Glomerular visceral epithelial cell (primary cell): ENCODE measurements around the gene TCHHL1.

Source experiments
- DNase-seq: peaks from one replicate; pipeline ENCODE4 v3.0.0-alpha.2; 2016; ENCODE audit errors: extremely low spot score

The TCHHL1 gene

DNA sequence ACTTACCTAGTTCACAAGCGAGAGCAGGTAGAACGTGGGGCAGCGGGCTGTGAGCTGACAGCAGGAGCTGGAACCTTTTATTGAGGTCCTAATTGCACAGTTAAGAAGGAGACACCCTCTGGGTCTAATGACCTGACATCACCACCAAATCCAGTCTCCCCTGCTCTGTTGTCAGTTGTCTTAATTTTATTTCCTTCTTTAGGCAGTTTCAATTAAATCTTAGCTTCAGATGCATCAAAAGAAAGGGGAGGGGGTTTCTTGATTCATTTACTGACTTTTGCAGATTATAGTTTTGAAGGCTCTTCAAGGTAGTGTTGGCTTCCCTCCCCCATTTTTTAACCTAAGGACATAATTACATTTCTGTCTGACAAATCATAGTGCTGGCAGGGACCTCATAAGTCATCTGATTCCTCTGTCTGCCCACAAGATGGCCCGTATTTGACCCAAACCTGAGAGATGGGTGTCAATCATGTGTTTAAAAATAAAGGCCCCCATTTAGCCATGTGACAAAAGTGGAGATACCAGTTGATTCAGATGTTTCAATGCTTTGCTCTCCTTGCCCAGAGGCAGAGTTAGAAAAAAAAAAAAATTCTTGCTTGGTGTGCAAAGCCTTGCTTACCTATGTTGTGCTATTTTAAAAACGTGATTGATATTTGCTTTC lies at the start of gene TCHHL1:
TCHHL1 (minus strand) TSS at position 51 of the 661 bp plus-strand sequence. CDS start 921 bp downstream, outside the sequence.
- DNase-seq: no peak

GRCh38 chr1:152137215-152137614 lies 48.4 kb upstream of the TCHHL1 start:
- no peak for DNase-seq

- no peak for DNase-seq
Observed at GRCh38 chr1:152130186-152130585, 41.3 kb upstream of the TCHHL1 start.

DNA sequence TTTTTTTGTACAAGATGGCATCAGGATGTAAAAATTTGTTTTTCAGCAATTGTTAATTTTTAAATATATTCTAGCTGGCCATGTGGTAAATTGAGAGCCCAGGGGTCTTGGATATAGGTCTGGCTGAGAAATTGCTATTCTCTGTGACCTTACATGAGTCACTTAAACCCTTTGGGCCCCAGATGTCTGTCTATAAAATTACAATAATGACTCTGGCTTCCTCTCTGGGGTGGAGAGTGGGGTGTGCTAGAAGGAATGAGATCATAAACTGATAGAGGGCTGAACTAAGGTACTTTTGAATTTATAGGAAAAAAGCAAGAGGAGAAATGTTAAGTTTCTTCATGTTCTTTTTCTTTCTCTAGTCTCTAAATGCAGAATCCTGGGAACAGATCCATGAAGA lies 38.8 kb upstream of the TCHHL1 start:
- DNase-seq: no peak

- no peak for DNase-seq
Observed at GRCh38 chr1:152125834-152126443, 37.1 kb upstream of the TCHHL1 start.

- DNase-seq: no peak
Observed at GRCh38 chr1:152118915-152119314, 30.1 kb upstream of the TCHHL1 start.

DNA sequence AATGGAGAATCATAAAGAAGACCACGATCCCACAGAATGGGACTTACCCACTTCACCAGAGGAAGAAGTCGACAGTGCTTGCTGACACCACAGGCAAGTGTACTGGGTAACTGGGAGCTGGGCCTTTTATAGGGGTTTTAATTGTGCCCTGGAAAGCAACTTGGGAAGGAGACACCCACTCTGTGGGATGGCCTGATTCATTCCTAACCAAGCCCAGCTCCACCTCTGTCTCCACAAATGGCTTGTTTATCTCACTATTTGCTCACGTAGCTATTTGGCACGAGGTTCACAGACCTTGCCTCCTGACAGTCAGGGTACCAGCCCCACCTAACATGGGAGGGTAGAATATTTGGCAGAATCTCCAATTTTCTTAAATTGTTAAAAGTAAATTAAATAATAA lies 26.5 kb upstream of the TCHHL1 start, which contains the start of gene TCHH:
TCHH (minus strand) TSS at position 101 of the 400 bp plus-strand sequence. CDS start 1,364 bp downstream, outside the sequence.
- DNase-seq: no peak

GRCh38 chr1:152112885-152113432 lies 24.1 kb upstream of the TCHHL1 start:
- no peak for DNase-seq

GRCh38 chr1:152112101-152112884 lies 23.4 kb upstream of the TCHHL1 start:
- peak; percentile 42 for DNase-seq

DNA sequence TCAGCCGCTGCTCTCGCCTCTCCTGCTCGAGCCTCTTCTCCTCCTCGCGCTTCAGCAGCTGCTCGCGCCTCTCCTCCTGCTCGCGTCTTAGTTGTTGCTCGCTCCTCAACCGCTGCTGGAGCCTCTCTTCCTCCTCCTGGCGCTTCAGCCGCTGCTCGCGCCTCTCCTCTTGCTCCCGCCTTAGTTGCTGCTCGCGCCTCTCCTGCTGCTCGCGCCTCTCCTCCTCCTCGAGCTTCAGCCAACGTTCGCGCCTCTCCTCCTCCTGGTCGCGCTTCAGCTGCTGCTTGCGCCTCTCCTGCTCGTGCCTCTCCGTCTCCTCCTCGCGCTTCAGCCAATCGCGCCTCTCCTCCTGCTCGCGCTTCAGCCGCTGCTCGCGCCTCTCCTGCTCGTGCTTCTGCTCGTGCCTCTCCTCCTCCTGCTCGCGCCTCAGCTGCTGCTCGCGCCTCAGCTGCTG lies 22.7 kb upstream of the TCHHL1 start:
- DNase-seq: peak; percentile 71

GRCh38 chr1:152110860-152111514 lies 22.1 kb upstream of the TCHHL1 start:
- peak; percentile 66 for DNase-seq

- peak; percentile 71 for DNase-seq
Observed at GRCh38 chr1:152110365-152110859, 21.5 kb upstream of the TCHHL1 start.

DNA sequence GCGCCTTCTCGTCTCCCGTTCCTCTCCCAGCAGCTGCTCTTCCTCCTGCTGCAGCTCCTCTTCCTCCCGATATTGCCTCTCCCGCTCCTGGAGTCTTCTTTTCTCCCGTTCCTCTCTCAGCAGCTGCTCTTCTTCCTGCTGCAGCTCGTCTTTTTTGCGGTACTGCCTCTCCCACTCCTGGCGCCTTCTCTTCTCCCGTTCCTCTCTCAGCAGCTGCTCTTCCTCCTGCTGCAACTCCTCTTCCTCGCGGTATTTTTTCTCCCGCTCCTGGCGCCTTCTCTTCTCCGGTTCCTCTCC lies 21.1 kb upstream of the TCHHL1 start:
- no peak for DNase-seq

DNA sequence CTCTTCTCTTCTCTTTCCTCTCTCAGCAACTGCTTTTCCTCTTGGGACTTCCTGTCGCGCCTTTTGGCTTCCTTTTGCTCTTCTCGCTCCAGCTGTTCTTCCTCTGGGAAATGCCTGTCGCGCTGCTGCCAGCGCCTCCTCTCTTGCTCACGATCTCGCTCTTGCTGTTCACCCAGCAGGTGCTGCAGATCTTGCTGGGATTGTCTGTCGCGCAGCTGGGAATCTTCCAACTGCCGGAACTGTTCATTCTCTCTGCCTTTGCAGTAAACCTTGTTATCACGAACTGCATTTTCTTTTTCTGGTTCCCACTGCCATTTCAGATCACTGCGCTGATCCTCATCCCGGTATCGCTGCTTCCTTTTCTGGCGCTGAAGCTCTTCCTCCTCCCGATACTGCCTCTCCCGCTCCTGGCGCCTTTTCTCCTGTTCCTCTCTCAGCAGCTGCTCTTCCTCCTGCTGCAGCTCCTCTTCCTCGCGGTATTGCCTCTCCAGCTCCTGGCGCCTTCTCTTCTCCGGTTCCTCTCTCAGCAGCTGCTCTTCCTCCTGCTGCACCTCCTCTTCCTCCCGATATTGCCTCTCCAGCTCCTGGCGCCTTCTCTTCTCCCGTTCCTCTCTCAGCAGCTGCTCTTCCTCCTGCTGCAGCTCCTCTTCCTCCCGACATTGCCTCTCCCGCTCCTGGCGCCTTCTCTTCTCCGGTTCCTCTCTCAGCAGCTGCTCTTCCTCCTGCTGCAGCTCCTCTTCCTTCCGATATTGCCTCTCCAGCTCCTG lies 20.6 kb upstream of the TCHHL1 start:
- DNase-seq: peak; percentile 21

GRCh38 chr1:152108882-152109222 lies 20.0 kb upstream of the TCHHL1 start:
- DNase-seq: no peak

DNA sequence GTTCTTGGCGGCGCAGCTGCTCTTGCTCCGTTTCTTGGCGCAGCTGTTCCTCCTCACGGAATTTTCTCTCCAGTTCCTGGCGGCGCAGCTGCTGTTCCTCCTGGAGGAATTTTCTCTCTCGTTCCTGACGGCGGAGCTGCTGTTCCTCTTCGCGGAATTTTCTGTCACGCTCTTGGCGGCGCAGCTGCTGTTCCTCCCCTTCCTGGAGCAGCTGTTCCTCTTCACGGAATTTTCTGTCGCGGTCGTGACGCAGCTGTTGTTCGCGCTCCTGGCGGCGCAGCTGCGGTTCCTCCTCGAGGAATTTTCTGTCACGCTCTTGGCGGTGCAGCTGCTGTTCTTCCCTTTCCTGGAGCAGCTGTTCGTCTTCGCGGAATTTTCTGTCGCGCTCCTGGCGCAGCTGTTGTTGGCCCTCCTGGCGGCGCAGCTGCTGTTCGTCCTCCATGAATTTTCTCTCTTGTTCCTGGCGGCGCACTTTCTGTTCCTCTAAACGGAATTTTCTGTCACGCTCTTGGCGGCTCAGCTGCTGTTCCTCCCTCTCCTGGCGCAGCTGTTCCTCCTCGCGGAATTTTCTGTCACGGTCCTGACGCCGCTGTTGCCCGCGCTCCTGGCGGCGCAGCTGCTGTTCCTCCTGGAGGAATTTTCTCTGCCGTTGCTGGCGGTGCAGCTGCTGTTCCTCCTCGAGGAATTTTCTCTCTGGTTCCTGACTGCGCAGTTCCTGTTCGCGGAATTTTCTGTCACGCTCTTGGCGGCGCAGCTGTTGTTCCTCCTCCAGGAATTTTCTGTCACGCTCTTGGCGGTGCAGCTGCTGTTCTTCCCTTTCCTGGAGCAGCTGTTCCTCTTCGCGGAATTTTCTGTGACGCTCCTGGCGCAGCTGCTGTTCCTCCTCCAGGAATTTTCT lies 19.4 kb upstream of the TCHHL1 start:
- peak; percentile 31 for DNase-seq

GRCh38 chr1:152107031-152107983 lies 18.4 kb upstream of the TCHHL1 start:
- DNase-seq: peak; percentile 1

DNA sequence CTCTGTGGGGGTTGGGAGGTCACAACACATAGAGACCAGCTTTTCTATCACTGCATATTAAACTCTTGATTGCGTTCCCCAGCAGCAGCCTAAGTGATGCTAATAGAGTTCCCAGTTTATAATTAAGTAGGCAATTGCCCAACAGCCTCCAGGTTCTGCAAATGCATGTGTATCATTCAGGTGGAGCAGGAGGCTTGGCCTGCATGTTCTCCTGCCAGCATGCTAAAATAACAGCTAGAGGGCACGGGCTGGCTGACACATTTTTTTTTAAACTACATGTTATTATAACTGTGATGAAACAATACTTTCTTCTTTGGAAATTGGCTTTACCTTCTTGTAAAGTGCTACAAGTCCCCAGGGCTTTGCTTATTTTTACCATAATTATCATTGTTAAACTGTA lies 16.0 kb upstream of the TCHHL1 start:
- no peak for DNase-seq

- no peak for DNase-seq
Observed at GRCh38 chr1:152096931-152097330, 8.1 kb upstream of the TCHHL1 start.
